ENCODE measurements around the gene STC2.

The STC2 gene

DNA sequence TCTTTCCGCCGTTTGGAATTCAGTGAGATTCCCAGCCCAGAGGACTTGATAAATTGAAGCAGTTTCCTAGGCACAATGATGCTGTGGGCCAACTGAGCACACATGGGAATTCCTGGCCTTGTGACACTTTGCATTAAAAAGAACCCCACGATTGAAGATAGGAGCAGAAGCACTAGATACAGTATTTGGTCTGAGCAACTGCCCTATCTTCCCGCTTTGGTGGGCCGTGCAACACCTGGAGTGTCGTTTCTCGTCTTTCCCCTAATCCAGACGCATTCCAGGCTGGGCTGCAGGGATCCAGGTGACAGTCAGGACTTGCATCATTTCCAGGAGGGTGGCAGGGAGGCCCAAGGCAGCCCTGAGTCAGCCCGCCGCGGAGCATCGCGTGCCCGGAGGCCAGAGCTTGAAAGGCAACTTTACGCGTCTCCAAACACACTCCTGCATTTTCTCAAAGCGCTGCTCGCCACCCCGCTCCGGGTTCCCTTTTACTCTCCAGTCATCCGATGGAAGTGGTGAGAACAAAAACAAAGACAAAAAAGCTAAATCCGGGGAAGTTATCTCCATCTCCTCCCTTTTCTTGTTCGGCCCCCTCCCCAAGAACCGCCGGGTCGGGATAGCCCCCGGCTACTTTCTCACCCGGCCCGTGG, 753 bp upstream of the STC2 start:
- no peak for ATAC-seq

DNA sequence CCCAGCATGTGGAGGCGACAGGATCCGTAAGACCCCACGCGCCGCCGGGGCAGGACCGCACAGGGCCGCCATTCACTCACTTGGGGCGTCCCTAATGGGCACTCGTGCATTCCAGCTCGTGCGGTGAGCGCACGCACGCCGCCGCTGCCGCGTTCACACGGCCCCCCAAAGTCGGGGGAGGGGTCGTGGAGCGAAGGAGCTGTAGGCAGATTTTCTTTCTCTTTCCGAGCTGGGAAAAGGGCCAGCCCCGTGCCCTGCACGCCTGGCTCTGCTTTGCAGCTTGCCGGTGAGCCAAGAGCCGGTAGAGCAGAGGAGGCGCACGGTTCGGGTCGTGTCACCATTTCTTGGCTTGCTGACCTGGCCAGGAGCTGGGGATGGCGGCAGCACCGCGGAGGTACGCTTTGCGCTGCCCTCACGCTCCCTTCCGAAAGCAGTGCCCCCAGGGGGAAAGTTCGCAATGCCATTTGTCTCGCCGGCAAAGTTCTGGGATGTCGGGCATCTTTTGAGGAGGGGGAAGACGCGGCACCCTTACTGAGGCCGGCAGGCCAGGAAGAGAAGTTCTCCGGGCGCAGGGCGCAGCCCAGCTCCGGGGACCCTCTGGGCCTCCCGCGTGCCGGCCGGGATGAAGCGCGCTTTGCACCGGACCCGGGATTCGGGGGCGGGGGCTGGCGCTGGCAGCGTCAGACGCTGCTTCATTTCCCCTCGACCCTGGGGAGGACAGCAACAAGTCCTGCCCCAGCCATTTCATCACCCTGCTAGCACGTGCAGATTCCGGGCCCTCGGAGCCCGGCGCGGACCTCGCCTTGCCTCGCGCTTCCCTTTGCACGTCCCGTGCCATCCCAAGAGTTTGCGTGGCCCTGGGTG, 898 bp downstream of the STC2 start:
- no peak for ATAC-seq

DNA sequence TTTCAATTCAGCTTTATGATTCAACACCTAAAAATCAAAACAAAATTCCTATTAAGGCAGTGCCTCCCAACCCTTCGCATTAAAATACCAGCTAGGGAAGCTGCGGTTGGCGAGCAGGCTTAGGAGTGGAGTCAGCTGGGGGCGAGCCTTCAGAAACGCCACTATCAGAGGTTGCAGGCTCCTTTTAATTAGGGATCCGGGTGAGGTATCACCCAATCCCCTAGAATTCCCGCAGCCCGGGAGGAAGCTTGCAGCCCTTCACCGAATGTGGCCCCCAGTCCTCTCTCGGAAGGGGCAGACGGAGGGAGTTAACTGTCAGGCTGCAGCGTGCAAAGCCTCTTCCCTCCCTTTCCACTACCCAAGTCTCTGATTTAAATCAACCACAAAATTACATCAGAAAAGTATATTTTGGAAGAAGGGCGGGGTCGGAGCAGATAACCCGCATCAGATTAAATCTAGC, 1.7 kb downstream of the STC2 start:
- no peak for ATAC-seq

DNA sequence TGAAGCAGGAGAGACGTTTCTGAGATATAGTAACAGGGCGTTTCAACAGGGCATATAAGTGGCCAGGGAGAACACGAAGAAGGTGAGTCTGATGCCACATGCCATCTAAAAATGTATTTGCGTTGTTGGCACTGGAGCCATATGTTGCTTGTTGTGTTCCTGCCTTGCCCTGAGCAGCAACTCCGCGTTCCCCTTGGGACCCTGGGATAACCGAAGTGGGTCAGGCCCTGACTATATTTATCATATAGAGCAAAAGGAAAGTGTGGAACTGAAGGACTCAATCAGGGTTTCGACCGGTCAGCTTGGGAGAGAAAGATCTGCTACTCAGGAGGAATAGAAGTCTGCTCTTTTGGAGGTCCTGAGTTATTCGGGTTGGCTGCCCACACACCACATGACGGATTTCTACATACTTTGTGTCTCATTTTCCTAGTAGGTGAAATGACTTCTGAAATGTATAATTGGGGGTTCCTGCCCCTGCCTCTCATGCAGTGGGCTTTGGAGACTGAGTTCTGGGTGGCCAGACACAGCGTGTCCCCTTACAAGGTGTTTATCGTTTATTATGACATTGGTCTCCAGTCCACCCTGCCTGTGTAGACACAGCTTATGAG, 3.0 kb downstream of the STC2 start:
- ATAC-seq = no peak

- no peak for ATAC-seq
Measured at GRCh38 chr5:173324115-173325001, 3.9 kb downstream of the STC2 start.

DNA sequence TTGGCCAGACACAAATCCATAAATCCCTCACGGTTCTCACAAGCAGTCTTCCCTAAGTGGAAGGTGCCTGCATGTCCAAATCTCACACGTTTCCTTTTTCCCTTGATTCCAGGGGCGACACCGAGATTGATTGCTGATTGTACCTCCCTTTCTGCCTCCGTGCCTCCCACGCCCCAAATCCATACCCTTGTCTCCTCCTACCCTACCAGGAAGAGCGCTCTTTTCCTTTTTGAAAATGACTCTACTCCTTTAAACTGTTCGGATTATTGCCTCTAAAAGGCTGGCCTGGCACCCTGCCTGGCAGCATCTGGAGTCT, 4.5 kb downstream of the STC2 start:
- ATAC-seq = no peak

DNA sequence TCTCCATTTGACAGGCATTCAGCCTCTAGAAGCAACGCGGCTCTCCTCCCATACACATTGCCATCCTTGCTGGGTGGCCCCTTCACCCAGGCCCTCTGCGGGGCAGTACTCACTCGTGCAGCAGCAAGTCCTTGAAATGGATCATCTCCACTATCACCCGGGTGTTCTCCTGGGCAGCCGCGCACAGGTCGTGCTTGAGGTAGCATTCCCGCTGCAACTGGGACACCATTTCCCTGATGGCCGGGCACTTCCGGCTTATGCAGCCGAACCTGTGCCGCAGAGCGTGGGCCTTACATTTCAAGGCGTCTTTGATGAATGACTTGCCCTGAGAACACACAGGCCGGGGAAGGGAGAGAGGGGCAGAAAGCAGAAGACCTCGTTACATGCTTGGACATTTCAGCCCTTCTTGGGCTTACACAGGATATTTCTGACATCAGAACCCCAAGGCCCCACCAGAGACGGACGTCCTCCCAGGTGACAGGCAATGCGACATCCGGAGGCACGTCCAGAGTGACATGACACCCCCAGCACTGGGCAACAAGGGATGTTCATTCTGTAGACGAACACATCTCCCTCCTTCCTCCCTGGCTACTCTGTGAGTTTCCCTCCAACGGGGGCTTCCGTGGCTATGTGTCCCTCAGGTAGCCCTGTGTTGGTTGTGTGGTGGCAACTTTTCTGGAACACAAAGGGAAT, 5.0 kb downstream of the STC2 start:
- no peak for ATAC-seq

- ATAC-seq = no peak
Measured at GRCh38 chr5:173321886-173322285, 6.3 kb downstream of the STC2 start.

DNA sequence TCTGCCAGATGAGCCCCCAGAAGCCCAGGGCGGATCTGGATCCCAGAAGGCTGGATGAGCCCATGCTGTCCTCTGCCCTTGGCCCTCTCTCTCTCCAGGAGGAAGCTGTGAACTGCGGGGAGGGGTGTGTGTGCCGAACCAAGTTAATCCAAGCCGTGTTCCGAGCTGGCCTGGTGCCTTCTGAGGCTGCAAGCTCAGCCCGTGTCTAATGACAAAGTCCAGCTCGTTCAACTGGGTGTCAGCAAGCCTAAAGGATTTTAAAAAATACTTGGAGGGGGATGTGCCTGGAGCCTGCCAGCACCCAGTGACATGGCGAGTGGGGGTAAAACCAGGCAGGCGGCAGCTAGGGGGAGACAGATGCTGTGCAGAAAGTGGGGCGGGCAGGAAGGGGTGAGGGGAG, 8.0 kb downstream of the STC2 start:
- no peak for ATAC-seq

GRCh38 chr5:173319646-173320045, 8.6 kb downstream of the STC2 start:
- ATAC-seq = no peak

- no peak for ATAC-seq
Measured at GRCh38 chr5:173318881-173319620, 9.2 kb downstream of the STC2 start.

GRCh38 chr5:173318330-173318729, 9.9 kb downstream of the STC2 start:
- no peak for ATAC-seq

DNA sequence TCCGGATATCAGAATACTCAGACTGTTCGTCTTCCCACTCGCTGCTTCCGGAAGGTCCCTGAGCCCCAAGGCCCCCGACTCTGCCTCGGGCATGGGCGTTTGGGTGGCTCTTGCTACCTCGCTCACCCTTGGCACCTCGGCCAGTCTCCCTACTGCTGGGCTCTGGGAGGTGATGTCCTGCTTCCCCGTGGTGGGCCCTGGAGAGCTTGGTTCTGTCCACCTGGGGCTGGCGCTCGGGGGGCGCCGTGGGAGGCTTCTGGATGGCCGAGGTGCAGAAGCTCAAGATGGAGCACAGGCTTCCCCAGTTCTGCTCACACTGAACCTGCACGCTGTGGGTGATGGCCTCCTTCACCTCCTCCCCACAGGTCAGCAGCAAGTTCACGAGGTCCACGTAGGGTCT, 10.4 kb downstream of the STC2 start:
- no peak for ATAC-seq

- ATAC-seq = no peak
Measured at GRCh38 chr5:173317091-173317730, 11.0 kb downstream of the STC2 start.

- ATAC-seq = no peak
Measured at GRCh38 chr5:173316339-173317020, 11.7 kb downstream of the STC2 start.

GRCh38 chr5:173315495-173316338, 12.5 kb downstream of the STC2 start:
- no peak for ATAC-seq

GRCh38 chr5:173314166-173314952, 13.9 kb downstream of the STC2 start:
- ATAC-seq = no peak

DNA sequence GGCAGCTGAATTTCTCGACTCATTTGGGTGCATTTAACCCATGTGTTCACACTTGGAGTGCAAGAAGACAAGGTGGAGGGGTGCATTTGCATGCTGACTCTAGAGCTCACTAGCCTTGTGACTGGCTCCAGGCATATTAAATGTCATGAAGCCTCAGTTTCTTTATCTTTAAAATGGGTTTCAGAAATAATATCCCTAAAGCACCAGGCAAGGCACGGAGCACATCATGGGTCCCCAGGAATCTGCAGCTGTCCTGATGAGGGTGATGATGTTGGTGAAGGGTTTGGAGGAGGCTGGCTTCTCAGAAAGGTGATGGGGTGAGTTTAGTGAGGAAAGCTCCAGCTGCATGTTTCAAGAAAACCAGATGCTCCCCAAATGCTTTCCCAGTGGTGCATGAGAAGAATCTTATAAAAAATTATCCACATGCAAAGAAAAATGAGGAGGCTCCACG, 14.8 kb downstream of the STC2 start:
- no peak for ATAC-seq

GRCh38 chr5:173312821-173313220, 15.4 kb downstream of the STC2 start:
- ATAC-seq = no peak

Data from activated CD4-positive, CD25-positive, alpha-beta regulatory T cell treated with anti-CD3 and anti-CD28 coated beads, Interleukin-2, amount 50 U/mL, for 24 hours (primary cell).